CD4-positive, alpha-beta T cell treated with Interferon gamma for 1 hour (primary cell): ENCODE data around the gene SCUBE3.

Source experiments
- DNase-seq: peaks from one replicate; pipeline ENCODE4 v3.0.0-alpha.2; 2020

SCUBE3 gene

DNA sequence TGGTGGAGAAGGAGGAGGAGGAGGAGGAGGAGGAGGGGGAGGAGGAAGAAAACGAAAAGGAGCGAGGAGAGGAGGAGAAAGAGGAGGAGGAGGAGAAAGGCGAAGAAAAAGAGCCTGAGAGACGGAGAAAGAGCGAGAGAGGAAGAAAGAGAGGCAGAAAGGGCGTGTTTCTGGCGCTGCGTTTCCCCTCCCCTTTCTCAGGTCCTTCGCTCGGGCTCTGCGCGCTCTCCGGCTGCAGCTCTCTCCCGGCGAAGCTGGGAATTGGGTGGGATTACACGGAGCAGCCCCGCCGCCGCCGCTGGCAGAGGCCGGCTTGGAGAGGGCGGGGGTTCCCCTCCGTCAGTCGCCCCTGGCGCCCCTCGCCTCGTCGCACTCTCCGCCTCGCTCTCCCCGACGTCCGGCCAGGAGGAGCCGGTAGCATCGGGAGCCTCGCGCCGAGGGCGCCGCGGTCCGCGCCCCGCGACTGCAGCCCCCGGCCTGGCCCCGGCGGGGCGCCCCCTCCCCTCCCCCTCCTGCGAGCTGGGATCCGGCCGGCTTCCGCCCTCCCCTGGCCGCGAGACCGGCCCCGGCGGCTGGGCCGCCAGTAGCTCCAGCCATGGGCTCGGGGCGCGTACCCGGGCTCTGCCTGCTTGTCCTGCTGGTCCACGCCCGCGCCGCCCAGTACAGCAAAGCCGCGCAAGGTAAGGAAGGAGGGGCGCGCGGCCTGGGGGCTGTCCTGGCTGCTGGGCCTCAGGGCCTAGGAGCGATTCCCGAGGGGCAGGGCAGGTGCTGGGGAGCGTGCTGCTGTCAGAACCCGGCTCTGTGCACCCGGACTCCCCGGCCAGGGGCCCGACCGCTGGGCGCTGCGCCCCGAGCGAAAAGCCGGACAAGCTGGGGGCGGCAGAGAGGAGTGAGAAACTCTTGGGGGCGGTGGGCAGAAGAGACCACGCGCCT, at the start of gene SCUBE3:
Gene SCUBE3 (plus strand): TSS at position 133 of the 933 bp plus-strand sequence. CDS start 463 bp downstream, at position 596.
- DNase-seq, result no peak

DNA sequence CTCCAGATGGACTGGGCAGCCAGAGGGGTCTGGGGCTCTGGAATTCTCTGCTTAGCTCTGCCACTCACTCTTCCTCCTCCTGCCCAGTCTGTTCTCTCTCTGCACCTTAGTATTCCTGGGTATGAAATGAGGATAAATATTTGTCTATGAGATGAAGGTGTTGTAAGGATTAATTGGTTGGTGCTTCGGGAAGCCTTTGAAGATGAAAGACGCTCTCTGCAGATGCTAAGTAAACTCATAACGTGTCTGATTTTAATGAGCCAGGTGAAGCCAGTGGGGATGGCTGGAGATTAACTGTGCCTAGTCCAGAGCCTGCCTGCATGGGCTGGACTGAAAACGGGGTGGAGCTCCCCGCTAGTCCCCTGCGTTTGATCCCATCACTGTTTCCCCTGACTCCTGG, 49.5 kb upstream of the SCUBE3 start:
- no peak for DNase-seq

DNA sequence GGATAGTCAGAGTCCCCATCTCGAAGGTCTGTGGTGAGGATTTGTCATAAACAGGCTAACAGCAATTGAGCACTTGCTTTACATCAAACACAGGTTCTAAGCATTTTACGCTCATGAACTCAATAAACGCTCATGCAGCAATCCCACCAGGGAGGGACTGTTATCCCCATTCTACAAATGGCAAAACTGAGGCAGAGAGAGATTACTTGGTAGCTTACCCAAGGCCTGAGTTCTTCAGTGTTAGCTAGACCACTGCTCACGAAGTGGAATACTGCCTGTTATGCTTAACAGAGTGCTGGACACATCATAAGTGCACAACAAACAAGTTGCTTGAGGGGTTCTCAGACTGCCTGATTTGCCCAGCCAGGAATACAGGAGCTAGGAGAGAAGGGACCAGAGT, 48.9 kb upstream of the SCUBE3 start:
- no peak for DNase-seq

DNA sequence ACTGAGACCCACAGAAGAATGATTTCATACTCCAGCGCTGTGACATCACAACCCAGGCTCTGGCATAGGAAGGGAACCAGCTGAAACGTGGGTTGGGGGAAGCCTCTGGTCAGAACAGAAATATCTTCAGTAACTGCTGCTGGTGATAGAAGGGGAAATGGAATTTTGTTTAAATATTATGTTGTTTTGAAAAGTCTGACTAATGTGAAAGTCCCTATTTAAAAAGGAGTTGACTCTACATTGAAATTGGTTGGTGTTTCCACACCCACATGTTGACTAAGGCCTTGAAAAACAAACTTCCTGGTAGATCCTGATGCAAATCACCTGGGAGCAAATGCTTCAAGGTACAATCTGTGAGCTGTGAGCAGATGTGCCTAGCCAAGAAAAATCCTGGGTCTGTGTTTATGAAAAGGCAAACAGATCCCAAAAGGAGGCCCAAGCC, 48.1 kb upstream of the SCUBE3 start:
- DNase-seq, result no peak

DNA sequence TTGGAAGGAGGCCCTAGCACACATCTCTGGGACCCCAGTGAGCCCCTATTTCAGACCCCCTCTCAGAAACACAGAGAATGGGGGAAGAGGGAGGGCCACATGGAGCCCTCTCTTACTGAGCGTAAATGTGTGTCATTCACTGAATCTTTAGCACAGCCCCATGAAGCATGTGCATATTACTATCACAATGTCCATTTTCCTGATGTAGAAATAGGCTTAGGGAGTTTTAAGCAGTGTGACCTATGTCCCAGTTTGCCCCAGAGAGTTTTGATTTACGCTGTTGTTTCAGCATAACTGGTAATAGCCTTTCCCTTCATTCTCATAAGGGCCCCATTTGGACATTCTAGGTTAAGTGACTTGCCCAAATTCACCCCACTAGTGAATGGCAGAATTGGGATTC, 47.6 kb upstream of the SCUBE3 start:
- no peak for DNase-seq

DNA sequence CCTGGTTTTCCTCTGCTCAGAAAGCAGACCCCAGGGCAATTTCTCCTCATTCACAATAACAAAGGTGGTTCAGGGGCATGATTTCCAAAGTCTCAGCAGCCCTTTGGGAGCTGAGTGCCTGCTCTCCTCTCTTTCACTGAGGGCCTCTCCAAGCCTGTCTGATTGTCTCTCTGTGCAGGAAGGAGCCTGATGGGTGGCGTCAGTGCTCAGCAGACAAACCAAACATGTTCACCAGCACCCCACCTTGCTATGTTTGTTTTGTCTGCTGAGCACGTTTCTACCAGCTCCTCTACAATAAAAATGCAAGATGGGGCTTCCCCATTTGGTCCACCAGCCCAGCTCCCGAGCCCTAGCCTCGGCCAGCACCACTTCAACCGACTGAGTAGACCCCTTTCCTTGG, 47.2 kb upstream of the SCUBE3 start:
- no peak for DNase-seq

DNA sequence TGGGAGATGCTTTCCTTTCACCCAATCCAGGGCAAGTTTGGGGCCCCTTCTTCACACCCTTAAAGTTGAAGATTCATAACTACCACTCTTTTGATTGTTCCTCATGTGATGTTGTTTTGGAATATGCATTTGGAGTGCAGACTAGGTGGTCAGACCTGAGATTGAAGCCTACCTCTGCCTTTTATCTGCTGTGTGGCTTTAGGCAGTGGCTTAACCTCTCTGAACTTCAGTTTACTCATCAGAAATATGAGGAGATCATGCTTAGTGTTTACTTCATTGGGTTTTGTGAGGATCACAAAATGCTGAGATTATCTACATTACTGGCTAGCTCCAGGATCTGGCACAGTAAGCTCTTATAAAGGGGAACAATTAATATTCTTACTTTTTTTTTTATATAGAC, 46.3 kb upstream of the SCUBE3 start:
- no peak for DNase-seq

DNA sequence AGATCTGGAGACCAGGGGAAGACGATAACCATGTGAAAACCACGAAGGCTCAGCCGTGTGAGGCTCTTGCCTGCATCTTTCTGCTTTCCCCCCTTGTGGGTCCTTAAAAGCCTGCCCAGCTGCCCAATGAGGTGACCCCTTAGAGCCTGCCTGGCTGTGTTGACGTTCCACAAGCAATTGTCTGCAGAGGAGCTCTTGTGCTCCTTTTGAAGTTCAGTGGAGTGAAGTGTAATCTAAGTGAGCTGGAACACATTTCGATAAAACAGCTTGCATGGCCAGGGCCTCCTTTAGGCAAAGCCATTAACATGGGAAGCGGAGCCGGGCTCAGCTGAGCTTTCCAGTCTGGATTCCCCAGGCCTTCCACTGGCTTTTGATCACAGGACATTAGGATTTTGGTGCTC, 45.3 kb upstream of the SCUBE3 start:
- no peak for DNase-seq

DNA sequence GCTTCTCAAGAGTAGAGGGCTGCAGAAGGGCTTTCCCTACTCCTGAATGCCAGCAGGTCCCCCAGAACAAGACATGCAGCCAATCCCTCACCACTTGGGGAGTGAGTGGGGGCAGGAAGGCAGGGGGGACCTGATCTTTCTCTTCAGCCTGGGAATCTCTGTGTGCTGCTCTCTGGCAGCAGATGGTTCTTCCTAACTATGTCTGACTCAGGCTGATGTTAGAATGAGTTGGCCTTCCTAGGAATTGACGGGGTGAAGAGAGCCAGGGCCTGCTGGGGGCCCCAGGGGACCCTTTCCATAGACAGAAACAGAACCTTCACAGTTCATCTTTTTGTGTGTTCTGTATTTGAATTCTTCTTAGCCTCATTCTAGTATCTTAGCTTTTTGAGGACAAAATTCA, 43.6 kb upstream of the SCUBE3 start:
- no peak for DNase-seq

DNA sequence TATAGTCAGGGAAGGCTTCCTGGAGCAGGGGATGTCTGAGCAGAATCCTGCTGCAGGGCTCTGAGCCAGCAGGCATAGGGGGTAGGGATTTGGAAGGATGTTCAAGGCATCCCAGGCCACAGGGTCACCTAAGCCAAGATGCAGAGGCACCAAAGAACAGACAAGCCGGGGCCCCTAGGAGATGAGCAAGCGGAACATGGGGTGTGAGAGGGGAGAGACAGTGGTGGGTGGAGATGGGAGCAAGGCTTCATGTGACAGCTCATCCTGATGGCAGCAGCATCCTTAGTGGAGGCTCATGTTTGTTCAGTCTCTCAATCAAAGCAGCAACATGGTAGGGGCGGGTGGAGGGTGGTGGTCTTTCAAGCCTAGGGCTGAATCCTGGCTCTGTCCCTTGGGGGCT, 42.9 kb upstream of the SCUBE3 start:
- no peak for DNase-seq

DNA sequence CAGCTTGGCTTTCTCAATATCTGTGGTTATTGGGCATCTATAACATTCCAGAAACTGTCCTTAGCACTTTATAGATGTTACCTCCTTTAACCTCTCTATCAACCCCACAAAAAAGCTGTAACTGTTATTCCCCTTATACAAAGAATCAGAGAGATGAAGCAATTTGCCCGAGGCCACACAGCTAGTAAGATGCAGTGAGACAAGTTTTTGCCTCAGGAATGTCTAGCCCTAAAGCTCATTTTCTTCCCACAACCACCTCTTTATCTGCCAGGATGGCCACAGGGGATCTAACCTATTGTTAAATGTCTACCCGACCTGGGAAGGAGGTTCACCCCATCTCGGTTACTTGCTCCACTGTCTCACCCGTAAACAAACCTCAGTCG, 40.7 kb upstream of the SCUBE3 start:
- no peak for DNase-seq

DNA sequence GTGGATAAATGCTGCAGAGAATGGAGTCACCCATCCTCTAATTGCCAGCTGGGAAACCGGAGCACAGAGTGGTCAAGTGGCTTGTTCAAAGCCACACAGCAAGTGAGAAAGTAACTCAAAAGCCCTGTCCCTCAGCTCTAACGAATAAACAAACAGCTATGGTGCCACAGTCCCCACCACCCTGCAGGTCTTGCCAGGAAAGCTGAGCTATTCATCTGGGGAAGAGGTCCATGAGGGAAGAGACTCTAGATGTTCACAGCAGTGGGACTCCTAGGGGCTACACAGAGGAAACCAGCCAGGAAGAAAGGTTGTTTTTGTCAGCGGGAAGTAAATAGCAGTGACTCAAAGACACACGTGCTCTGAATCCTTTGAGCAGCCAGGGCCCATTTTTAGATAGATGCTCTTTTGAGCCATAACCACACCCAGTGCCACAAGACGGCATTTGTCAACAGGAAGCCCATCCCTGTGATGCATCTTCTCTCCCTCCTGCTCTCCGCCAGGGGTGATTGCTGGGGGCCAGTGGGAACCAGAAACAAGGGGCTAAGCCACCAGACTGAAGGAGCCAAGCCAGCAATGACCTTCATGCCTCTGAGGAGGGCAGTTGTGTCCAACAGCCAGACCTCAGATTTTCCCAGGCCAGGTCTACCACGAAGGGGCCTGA, 40.2 kb upstream of the SCUBE3 start:
- DNase-seq, result no peak

DNA sequence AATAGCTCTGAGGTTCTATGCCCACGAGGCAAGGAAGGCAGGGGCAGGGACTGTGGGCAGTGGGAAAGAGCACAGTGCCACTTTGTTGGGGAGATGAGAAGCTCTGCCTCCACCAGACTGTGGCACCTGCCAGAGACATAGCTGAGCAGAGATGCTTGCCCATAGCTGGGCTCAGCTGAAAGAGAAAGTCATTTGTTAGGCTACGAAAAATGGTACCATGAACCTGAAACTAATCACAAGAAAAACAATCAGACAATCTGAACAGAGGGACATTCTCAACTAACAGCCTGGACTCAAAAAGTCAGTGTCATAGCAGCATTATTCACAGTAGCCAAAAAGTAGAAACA, 39.7 kb upstream of the SCUBE3 start:
- DNase-seq, result no peak

DNA sequence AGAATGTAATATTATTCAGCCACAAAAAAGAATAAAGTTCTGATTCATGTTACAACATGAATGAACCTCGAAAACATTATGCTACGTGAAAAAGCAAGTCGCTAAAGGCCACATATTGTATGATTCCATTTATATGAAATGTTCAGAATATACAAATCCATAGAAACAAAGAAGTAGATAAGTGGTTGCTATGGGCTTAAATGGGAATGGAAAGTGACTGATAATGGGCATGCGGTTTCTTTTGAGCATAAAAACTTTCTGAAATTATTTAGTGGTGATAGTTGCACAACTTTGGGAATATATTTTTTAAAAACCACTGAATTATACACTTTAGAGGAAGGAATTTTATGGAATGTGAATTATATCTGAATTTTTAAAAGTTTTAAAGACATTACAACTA, 39.3 kb upstream of the SCUBE3 start:
- no peak for DNase-seq

DNA sequence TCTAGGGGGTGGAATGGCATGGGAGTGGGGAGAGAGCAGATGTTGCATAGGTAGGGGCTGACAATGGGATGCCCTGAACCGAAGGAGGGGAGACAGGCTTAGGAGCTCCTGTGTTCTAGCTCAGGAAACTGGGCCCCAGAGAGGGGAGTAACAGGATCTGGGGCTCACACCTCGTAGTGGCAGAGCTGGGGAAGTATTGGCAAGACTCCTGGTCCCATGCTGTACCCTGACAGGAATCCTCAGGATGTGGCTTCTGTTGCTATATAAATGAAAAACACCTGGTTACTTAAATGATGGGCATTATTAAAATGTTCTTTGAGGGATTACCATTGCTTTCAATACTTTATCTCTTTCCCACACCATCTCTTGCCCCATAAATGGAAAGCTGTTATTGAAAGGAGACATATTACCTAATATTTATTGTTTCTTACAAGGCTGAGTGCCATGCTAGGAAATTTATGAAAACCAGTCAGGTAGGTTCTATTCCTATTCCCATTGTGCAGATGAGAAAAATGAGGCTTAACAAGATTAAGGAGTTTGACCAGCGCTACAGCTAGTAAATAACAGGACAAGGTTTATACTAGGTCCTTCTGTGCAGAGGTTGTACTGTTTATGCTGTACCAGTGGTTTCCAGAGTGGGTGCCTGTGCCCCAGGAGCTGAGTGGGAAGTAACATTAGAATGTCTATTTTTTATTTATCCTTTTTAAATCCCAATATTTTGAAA, 37.3 kb upstream of the SCUBE3 start:
- no peak for DNase-seq

DNA sequence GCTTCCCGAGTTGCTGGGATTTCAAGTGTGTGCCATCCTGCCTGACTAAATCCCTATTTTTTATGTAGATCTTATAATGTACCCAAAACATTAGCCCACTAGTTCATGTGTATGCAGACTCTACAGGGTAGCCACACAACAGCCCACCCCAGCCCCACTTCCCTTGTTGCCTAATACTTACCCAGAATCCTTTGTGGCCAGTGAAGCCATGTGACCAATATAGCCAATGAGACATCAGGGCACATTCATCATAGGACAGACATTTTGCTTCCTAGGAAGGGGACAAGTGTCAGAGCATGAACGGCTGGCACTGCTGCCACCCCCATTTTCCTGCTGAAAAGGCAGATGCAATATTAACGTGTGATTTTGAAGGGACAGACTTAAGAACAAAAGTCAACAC, 36.6 kb upstream of the SCUBE3 start:
- no peak for DNase-seq

DNA sequence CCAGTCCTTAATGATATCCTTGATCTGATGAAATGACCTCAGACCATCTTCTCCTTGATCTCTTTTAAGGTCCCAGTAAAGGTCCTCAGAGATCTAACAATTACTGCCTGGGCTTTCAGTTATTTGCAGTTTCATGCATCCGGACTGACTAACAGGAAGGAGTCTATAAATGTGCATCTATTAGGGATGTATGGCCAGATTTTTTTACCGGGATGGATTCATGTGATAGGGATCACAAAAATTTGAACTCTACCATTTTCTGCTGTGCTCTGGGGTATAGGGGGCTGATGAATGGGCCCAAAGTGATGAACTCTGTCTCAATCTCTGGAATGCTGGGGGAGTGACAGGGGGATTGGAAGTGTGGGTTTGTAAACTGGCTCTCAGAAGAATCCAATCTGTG, 36.2 kb upstream of the SCUBE3 start:
- DNase-seq, result no peak

DNA sequence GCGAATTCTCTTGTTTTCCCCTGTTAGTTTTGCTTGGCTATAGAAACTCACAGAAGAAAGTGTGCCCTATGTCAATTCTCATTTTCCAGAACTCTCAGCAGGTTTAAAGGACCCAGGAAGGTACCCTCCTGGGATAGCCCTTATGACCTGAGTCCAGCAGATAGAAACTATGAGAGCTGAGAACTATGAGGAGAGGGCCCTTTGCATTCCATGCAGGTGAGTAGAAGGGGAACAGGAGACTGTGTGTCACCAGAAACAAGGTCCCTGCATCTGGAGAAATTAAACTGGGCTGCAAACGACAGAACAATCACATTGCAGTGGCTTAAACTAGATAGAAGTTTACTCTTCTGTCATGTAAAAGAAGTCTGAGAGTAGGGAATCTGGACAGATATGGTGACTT, 35.7 kb upstream of the SCUBE3 start:
- DNase-seq, result no peak

DNA sequence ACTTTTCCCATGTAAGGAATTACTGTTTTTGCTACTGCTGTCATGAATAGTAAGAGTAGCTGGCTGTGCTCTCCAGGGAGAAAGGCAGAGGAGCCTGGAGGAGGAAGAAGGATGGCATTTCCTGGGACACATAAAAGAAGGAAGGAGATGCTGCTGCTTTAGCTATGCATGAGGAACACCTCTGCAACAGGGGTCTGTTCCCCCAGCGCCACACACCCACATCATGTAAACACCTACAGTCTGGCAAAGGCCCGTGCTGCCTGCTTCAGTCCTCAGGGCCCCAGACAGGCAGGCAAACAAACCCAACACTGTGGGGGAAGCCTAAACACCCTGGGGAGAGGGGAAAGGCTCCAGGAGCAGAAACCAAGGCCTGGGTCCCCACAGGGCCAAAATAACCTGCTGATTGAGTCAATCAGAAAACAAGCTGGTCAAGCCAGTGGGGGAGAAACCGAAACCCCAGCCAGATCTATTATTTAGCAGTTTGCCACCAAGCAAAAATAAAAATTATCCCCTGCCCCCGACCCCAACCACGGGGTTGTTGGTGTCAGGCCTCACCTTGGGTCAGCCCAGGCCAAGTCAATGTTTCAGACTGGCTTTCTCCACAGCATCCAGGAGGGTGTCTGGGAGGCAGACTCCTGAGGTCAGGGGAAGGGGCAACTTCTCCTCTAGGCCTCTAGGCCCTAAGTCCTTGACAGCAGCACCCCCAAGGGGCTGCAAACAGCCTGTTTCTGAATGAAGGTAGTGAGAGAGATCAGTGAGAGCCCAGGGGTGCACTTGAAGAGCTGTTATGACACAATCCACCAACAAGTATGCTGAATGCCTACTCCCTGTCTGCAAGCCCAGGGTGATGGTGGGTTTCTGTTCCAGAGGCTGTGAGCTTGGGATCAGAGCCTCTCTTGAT, 34.6 kb upstream of the SCUBE3 start:
- DNase-seq, result no peak

DNA sequence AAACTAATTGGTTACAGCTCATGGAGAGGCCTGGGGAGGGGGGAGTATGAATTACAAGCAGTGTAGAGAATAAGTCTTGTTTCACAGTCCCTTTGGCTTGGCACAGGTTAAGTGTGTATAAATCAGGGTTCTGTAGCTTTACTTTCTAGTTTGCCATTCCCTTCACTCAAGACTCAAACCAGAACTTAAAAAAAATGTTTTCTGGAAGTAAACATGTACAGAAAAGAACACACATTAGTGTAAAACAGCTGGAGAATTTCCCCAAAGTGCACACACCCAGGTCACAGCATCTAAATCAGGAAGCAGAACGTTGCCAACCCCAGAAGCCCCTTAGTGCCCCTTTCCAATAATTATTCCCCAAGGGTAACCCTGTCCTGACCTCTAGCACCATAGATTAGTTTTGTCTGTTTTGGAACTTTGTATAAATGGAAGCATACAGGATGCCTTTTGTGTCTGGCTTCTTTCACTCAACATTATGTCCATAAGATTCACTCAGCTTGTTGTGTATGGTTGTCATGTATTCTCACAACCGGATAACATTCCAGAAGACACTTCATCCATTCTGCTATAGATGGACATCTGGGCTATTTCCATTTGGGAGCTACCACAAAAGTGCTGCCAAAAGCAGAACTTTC, 33.7 kb upstream of the SCUBE3 start:
- no peak for DNase-seq

DNA sequence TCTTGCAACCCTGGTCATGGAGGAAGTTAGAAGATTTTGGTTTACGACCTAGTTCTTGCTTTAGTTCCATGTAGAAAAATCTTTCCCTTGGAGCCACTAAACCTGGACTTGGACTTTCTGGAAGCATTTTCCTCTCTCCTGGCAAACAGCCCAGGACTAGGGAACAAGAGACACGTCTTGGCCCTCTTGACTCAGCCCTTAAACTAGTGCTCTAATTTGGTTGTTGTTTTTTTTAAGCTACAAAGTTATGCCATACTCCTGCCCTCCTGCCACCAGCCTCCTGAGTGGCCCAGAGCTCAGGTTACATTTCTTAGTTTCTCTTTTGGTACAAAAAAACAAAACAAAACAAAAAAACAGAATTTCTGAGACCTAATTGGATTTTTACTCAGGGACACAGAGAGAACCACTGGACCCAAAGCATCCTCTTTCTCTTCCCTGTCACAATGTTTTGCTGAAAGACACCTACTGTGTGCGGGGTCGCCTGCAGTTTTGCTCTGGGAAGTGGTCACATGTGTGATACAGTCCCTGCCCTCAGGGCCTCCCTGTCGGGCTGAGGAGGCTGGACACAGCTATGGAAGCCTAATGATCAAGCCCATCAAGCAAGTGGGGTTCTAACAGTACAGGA, 32.3 kb upstream of the SCUBE3 start:
- no peak for DNase-seq
